Vagina (tissue), 2 donors: ENCODE measurements around the gene WDFY2.

Source experiments
- CTCF ChIP-seq, 3 experiments: fragments of 450-650 bp in 2 of 3; fragments of 200-600 bp in 1 of 3; sonication (generic) in 1 of 3; IDR thresholded peaks; one replicate each; pipeline ENCODE4 v1.5.1; 2017 to 2019; ENCODE audit warnings: antibody characterized with exemption in 3 of 3, mild to moderate bottlenecking in 2 of 3, moderate library complexity in 2 of 3
- POLR2A ChIP-seq, 2 donors: fragments of 450-650 bp; IDR thresholded peaks; one replicate each; pipeline ENCODE4 v1.6.1; 2017; ENCODE audit warnings: antibody characterized with exemption in 2 of 2, mild to moderate bottlenecking in 2 of 2, moderate library complexity in 2 of 2
- POLR2AphosphoS5 ChIP-seq, 2 donors: sonication (generic); formaldehyde crosslinking; IDR thresholded peaks; one replicate each; pipeline ENCODE4 v1.9.0; 2017; ENCODE audit warnings: antibody characterized with exemption in 2 of 2, mild to moderate bottlenecking in 2 of 2, low read depth in 1 of 2; ENCODE audit not compliant: insufficient read depth in 1 of 2

- TF ChIP-seq CTCF (IDR thresholded peaks at IDR 0.05) (no peak), POLR2AphosphoS5 (IDR thresholded peaks at IDR 0.05; ENCODE audit: insufficient read depth in 1 of 2, low read depth in 1 of 2) (no peak), POLR2A (IDR thresholded peaks at IDR 0.05) (no peak)
Observed at GRCh38 chr13:51557438-51557837, 26.8 kb upstream of the WDFY2 start.
